Fibroblast of gingiva (primary cell): ENCODE measurements around the gene ARHGAP44.

Source experiments
- DNase-seq: peaks from one replicate; pipeline ENCODE4 v3.0.0-alpha.2; 2011; ENCODE audit warnings: low read depth

The ARHGAP44 gene

GRCh38 chr17:12899604-12900003 lies 110.3 kb downstream of the ARHGAP44 start:
- DNase-seq: no peak

DNA sequence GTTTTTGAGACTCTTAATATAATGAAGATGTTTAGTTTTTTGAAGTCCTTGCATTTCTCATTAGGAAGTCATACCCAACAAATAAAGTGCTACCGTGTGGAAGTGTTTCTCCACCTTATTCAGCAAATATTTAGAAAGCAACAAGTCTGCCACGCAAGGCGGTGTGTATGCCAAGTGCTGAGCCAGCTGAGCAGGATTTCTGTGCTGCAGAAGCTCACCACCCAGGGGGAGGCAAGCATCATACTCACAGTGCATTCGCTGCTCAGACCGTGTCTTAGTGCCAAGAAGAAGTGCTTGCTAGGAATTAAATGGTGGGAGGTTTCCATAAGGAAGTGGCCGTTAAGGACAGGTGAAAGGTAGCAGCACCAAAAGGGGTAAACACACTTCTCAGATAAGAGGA lies 111.2 kb downstream of the ARHGAP44 start:
- DNase-seq: no peak

DNA sequence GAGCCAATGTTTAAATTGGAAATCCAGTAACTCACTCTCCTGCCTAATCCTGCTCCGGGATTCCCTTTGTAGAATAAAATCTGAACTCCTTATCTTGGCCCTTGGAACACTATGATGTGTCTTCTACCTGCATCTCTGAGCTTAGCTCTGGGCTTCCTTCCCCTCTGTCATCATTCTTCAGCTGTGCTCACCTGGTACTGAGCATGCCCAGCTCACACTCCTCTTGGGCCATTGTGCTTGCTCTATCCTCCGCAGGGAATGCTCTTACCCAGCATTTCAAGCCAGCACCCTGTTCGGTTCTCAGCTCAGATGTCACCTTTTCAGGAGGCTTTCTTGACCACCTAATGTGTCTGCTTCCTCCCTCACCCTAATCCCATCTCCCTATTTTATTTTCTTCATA lies 112.7 kb downstream of the ARHGAP44 start:
- DNase-seq: no peak

DNA sequence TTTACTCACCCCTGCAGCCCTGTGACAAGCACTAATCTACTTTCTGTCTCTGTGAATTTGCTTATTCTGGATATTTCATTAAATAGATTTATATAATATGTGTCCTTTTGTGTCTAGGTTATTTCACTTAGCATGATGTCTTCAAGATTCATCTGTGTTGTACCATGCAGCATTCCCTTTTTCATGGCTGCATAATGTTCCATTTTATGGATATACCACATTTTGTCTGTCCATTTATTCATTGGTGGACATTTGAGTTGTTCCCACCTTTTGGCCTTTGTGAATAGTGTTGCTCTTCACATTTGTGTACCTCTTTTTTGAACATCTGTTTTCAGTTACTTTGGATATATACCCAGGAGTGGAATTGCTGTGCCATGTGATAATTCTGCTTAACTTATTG lies 118.2 kb downstream of the ARHGAP44 start:
- DNase-seq: no peak

- DNase-seq: no peak
Measured at GRCh38 chr17:12909046-12909445, 119.7 kb downstream of the ARHGAP44 start.

- DNase-seq: no peak
Measured at GRCh38 chr17:12909511-12909910, 120.2 kb downstream of the ARHGAP44 start.

- no peak for DNase-seq
Measured at GRCh38 chr17:12911239-12911638, 121.9 kb downstream of the ARHGAP44 start.

GRCh38 chr17:12917399-12917798 lies 128.1 kb downstream of the ARHGAP44 start:
- DNase-seq: no peak

GRCh38 chr17:12918142-12918541 lies 128.8 kb downstream of the ARHGAP44 start:
- no peak for DNase-seq

GRCh38 chr17:12922120-12922519 lies 132.8 kb downstream of the ARHGAP44 start:
- DNase-seq: no peak

- no peak for DNase-seq
Measured at GRCh38 chr17:12924614-12925013, 135.3 kb downstream of the ARHGAP44 start.

GRCh38 chr17:12927001-12927400 lies 137.7 kb downstream of the ARHGAP44 start:
- no peak for DNase-seq

- DNase-seq: no peak
Measured at GRCh38 chr17:12927541-12928425, 138.5 kb downstream of the ARHGAP44 start.

DNA sequence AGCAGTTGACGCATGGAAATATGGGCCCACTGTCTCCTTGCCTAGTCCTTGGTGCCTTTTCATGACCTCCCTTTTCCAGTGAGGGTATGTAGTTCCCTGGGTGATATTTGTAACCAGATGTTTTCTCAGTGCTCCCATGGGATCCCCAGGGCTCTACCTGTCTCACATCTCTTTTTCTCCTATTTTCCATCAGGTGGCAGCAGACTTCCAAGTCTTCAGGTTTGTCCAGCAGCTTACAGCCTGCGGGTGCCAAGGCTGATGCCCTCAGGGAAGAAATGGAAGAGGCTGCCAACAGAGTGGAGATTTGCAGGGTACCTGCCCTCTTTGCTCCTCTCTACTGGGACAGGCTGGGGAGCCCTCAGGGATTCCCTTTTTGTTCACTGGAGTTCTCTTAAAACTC lies 139.4 kb downstream of the ARHGAP44 start:
- DNase-seq: no peak

DNA sequence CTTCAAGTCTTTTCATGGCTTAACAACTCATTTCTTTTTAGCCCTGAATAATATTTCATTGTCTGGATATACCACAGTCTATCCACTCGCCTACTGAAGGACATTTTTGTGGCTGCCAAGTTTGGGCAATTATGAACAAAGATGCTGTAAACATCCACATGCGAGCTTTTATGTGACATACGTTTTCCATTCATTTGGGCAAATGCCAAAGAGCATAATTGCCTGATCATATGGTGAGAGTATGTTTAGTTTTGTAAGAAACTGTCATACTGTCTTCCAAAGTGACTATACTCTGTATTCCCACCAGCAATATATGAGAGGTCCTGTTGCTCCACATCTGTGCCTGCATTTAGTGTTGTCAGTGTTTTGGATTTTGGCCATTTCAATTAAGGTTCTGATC lies 147.2 kb downstream of the ARHGAP44 start:
- DNase-seq: no peak

- no peak for DNase-seq
Measured at GRCh38 chr17:12940699-12941098, 151.4 kb downstream of the ARHGAP44 start.

DNA sequence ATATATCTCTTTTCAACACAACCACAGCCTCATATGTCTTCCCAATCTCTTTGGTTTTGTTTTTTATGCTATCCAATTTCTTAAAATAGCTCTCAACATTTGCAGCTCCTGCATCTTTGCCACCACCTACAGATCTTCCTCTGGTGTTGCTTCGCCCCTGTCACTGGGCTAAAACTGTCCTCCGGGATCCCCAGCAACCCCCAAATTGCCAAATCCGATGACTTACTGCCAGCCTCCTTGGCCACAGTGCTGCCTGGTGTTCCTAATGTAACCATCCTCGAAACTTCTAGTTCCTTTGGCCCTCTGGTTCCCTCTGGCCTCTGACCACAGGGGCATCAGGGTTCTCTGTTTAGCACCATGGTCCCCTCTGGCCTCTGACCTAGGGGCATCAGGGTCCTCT lies 157.7 kb downstream of the ARHGAP44 start:
- DNase-seq: no peak

GRCh38 chr17:12952012-12952411 lies 162.7 kb downstream of the ARHGAP44 start:
- no peak for DNase-seq

GRCh38 chr17:12953156-12953555 lies 163.9 kb downstream of the ARHGAP44 start:
- no peak for DNase-seq

DNA sequence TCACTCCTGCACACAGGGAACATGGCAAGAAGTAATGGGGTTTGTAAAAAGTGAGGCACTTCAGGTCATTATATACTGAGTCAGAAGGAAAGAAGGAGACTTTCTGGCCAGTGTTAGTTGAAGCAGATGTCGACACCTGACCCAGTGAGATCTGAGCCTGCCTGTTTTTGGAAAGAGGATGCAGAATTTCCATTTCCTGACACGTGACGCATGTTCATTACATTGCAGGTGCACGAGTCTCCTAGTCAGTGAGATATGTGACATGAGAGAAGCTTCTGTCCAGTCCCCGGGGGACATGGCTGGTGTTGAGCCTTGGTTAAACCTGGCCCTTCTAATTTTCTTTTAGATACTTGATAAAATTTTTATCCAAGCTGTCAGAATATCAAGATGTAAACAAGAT lies 166.2 kb downstream of the ARHGAP44 start:
- DNase-seq: no peak

DNA sequence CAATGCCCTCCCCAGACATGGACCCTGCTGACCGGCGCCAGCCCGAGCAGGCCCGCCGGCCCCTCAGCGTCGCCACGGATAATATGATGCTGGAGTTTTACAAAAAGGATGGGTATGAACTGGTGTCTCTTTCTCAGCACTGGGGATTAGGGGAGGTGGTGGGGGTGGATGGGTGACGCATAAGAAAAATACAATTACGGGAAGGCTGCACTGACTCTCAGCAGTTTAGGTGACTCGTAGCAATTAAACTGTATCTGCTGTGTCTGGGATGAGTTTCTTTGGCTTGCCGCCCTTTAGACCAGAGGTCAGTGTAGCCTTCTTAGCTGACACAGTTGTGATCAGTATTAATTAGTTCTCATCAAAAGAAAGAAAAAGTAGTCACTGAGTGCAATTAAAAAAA lies 169.5 kb downstream of the ARHGAP44 start:
- DNase-seq: no peak

GRCh38 chr17:12959441-12959840 lies 170.1 kb downstream of the ARHGAP44 start:
- peak; percentile 12 for DNase-seq

GRCh38 chr17:12961655-12962054 lies 172.4 kb downstream of the ARHGAP44 start:
- DNase-seq: no peak

DNA sequence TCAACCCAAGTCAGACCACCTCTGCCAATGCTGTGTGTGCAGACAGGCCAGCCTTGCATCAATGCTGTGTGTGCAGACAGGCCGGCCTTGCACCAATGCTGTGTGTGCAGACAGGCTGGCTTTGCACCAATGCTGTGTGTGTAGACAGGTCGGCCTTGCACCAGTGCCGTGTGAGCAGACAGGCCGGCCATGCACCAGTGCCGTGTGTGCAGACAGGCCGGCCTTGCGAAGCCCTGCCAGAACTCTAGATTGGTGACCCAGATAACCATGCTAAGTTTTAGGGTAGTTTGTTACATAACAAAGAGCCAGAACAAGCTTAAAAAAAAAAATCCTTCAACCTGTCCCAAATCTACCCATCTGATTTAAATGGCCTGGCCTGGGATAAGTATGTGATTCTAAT lies 174.2 kb downstream of the ARHGAP44 start:
- no peak for DNase-seq
